ENCODE results near the gene CYP27A1.

The CYP27A1 gene

DNA sequence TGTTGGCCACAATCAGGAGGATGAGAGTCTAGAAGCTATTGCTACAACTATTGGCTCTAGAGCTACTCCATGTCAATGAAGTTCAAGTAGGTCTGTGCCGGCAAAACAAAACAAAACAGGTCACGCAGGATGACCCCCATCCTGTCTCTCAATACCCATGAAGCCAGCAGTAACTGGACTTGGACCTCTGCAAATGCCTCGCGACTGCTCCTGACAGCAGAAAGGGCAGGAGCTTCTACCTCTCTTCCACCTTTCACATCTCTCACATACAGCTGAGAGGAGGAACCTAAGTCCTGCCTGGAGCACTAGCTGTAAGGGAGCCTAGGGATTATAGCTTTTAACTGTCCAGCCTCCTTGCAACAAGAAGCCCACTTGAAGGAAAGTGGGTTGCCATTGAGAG is 33.7 kb downstream of the CYP27A1 start:
- DNase-seq (ENCODE audit: low read depth, low spot score): no peak
- ChIA-PET CTCF (interaction anchor here (0.9 to 2.5 kb wide), 3 partner anchors 32 to 257 kb away, joined by 3 to 13 read pairs (median 4); partner anchors contain the start of genes BCS1L and ZNF142), POLR2A (no interaction called here)
- no peak overlapping the region for H3K4me3 ChIP-seq (ENCODE audit: low read depth, low read length)
- TF ChIP-seq, protein P1, sequence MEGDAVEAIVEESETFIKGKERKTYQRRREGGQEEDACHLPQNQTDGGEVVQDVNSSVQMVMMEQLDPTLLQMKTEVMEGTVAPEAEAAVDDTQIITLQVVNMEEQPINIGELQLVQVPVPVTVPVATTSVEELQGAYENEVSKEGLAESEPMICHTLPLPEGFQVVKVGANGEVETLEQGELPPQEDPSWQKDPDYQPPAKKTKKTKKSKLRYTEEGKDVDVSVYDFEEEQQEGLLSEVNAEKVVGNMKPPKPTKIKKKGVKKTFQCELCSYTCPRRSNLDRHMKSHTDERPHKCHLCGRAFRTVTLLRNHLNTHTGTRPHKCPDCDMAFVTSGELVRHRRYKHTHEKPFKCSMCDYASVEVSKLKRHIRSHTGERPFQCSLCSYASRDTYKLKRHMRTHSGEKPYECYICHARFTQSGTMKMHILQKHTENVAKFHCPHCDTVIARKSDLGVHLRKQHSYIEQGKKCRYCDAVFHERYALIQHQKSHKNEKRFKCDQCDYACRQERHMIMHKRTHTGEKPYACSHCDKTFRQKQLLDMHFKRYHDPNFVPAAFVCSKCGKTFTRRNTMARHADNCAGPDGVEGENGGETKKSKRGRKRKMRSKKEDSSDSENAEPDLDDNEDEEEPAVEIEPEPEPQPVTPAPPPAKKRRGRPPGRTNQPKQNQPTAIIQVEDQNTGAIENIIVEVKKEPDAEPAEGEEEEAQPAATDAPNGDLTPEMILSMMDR (IDR thresholded peaks at IDR 0.05; ENCODE audit: insufficient read depth, low read length, missing control alignments): no peak

DNA sequence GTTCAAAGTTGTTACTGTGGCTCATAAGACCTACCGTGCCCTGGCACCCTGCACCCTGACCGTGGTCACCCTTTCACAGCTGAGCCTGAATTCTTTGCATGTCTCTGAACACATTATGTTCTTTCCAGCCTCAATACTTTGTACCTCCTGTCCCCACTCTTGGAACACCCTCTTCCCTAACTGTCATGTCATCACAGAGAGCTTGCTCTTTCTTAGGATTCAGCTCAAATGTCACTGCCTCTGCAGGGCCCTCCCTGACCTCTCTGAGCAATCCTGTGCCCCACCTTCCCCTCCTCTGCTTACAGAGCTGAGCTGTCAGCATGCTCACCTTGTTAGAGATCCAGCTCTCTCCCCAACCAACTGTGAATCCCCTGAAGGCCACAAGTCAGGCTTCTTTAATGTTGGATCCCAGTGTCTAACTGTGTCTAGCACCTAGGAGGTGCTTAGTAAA is 34.6 kb downstream of the CYP27A1 start:
- TF ChIP-seq, protein P1 (IDR thresholded peaks at IDR 0.05; ENCODE audit: insufficient read depth, low read length, missing control alignments): no peak
- POLR2A ChIA-PET: no interaction called here
- DNase-seq (ENCODE audit: low read depth, low spot score): no peak
- CTCF ChIA-PET: interaction anchor here (0.9 to 2.5 kb wide), 4 partner anchors 31 to 256 kb away, joined by 3 to 13 read pairs (median 4); partner anchors contain the start of genes BCS1L and ZNF142
- H3K4me3 ChIP-seq (ENCODE audit: low read depth, low read length): no peak overlapping the region

DNA sequence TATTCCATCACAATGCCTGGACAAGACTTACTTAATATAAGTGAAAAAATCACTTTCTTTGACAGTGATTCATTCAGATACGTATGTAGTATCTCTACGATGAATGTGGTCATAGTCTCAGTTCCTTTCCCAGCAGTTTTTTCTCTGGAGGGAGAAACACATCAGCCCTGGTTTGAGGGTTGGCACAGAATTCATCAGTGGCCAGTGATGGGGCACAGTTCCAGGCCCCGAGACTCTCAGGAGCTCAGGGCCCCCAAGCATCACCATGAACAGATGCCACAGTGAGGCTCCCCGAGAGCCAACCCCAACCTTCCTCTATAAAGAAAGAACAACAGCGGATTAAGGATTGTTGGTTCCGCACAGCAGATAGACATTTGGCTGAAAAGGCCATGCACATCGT is 37.1 kb downstream of the CYP27A1 start:
- ChIA-PET POLR2A (no interaction called here), CTCF (no interaction called here)
- no peak overlapping the region for H3K4me3 ChIP-seq (ENCODE audit: low read depth, low read length)
- TF ChIP-seq, protein P1 (IDR thresholded peaks at IDR 0.05; ENCODE audit: insufficient read depth, low read length, missing control alignments): no peak
- no peak for DNase-seq (ENCODE audit: low read depth, low spot score)

DNA sequence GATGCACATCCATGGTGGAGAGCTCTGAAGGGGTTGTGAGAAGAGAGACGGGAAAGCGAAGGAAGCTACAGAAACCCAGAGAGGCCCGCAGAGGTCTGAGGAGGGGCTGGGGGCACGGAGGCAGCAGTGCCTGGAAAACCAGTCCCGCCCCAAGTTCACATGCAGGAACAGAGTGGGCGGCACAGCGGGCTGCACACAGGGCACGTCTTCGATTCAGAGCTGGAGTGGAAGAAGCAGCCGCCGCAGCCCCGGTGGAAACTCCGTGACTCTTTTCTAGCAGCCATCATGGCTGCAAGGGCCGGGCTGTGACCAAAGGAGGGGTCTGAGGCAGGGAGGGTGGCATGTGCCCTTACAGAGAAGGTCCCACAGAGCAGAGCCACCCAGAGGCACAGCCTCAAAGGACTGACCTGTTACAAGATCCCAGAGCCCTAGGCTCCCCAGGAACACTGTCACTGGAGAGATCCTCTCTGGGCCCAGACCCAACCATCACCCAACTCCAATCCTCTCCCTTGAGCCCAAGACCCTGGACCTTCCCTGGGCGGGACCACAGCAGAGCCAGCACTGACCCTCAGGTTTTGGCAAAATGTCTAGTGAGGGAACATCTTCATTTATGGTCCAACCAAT is 38.9 kb downstream of the CYP27A1 start:
- TF ChIP-seq, protein P1 (IDR thresholded peaks at IDR 0.05; ENCODE audit: insufficient read depth, low read length, missing control alignments): no peak
- ChIA-PET POLR2A (interaction anchor here (0.7 kb wide), 1 partner anchor 14 kb away, joined by 3 read pairs; no protein-coding TSS in a partner anchor), CTCF (interaction anchor here (0.7 to 1.2 kb wide), 3 partner anchors 16 to 56 kb away, joined by 3 to 4 read pairs (median 3); no protein-coding TSS in a partner anchor)
- DNase-seq (ENCODE audit: low read depth, low spot score): no peak
- H3K4me3 ChIP-seq (ENCODE audit: low read depth, low read length): no peak overlapping the region

DNA sequence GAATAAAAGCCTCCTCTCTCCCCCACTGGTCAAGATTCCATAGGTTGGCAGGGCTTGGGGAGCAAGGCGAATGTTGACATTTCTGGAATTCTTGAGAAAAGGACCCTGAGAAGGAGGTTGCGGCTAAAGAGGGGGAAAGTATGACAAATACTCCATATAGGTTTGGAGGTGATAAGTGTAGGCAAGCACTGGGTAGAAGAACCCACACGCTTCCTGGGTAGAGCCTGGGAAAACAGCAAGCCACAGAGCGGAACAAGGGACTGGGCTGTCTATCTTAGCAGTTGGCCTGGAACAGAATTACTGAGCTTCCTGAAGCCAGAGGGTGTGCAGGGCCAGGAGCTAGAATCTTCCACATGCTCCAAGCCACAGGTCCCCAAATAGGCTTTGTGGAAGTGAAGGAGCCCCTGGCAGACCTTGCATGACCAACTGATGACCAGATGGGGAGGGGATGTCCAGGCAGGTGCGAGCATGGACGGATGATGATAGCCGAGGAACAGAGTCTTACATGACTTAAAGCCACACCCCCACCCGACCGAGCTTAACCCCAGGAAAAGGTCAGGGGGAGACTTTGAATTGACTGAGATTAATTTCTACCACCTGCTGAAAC is 39.8 kb downstream of the CYP27A1 start:
- ChIA-PET CTCF (interaction anchor here (1.2 kb wide), 1 partner anchor 55 kb away, joined by 3 read pairs; no protein-coding TSS in a partner anchor), POLR2A (no interaction called here)
- TF ChIP-seq, protein P1 (IDR thresholded peaks at IDR 0.05; ENCODE audit: insufficient read depth, low read length, missing control alignments): no peak
- no peak for DNase-seq (ENCODE audit: low read depth, low spot score)
- H3K4me3 ChIP-seq (ENCODE audit: low read depth, low read length): no peak overlapping the region

DNA sequence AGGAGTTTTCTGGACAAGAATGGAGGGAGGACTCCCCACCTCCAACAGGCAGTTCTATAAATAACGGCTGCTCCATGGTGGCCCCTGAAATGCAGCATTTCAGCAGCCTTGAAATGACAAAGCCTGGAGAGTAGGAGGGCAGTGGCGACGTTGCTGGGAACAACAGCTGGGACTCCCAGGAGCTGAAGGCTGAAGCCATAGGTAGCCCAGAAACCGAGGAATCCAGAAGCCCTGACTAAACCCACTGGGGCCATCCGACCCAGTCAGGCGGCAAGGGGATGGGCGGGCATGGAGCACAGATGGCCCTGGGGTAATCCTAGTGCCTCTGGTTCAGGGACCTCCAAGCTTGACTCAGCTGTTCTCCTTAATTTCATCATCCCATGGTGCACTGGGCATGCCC is 40.7 kb downstream of the CYP27A1 start:
- ChIA-PET POLR2A (no interaction called here), CTCF (interaction anchor here (2.6 kb wide), 1 partner anchor 25 kb away, joined by 7 read pairs; no protein-coding TSS in a partner anchor)
- TF ChIP-seq, protein P1 (IDR thresholded peaks at IDR 0.05; ENCODE audit: insufficient read depth, low read length, missing control alignments): no peak
- no peak for DNase-seq (ENCODE audit: low read depth, low spot score)
- no peak overlapping the region for H3K4me3 ChIP-seq (ENCODE audit: low read depth, low read length)

All from AG04449 (cell line).